GM12892 (cell line): ENCODE measurements around the gene TRABD2A.

Experiments used
- POLR2A ChIP-seq: IDR thresholded peaks from 2 replicates; pipeline ENCODE4 v1.6.1; 2011; ENCODE audit warnings: low read depth, low read length, control low read depth
- POLR2AphosphoS5 ChIP-seq: IDR thresholded peaks from 2 replicates; pipeline ENCODE4 v1.6.1; 2011; ENCODE audit warnings: low read depth, low read length, control low read depth

DNA sequence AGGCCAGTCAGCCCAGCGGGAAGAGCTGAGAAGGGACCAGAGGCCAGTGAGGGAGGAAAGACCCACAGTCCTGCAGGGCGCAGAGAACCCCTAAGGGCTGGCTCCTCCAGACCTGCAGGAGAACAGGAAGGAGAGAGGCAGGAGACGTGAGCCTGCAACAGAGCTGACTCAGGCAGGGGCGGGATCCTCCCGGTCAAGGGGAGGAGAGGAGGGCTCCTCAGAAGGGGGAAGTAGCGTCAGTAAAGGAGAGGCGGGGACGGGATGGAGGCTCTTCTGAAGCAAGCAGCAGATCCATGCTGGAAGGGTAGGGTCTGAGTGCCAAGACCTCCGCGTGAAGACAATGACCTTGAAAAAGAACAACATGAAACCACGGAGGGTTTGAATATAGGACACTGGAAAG, 50.8 kb downstream of the TRABD2A start:
- TF ChIP-seq POLR2A (no peak), POLR2AphosphoS5 (no peak)
